Keratinocyte (primary cell): ENCODE data around the gene VGLL3. TPM values are rescaled to one million over a fixed set of nuclear protein-coding genes. Genes with fewer than 3 reads are reported as not detected.

Experiments used
- DNase-seq: peaks from one replicate; pipeline ENCODE4 v3.0.0-alpha.2; 2011; ENCODE audit warnings: low read depth, missing footprints, low spot score
- FAIRE-seq: peaks from 2 replicates; lab custom pipeline; 2011; peaks lifted over from hg19 to GRCh38; lab: Jason Lieb, UNC
- H2AFZ ChIP-seq: 2 replicates; pipeline ENCODE4 v1.6.0; 2012; ENCODE audit warnings: low read length, control low read depth, inconsistent platforms; ENCODE audit not compliant: control insufficient read depth
- H3K27ac ChIP-seq: 2 replicates; pipeline ENCODE4 v1.5.1; 2011; ENCODE audit warnings: low read length; ENCODE audit not compliant: control insufficient read depth, insufficient read depth
- H3K27me3 ChIP-seq: 3 replicates; pipeline ENCODE4 v1.6.0; 2011; ENCODE audit warnings: low read length; ENCODE audit not compliant: control insufficient read depth, insufficient read depth; ENCODE audit errors: extremely low read depth
- H3K36me3 ChIP-seq, 2 experiments: 2 replicates in 1 of 2; 3 replicates in 1 of 2; pipeline ENCODE4 v1.5.1; 2011; ENCODE audit warnings: low read length in 2 of 2, mild to moderate bottlenecking in 1 of 2; ENCODE audit not compliant: control insufficient read depth in 2 of 2, insufficient read depth in 2 of 2; ENCODE audit errors: extremely low read depth in 1 of 2
- H3K4me1 ChIP-seq: 3 replicates; pipeline ENCODE4 v1.5.1; 2011; ENCODE audit warnings: low read length; ENCODE audit not compliant: control insufficient read depth, insufficient read depth; ENCODE audit errors: extremely low read depth
- H3K4me2 ChIP-seq: 3 replicates; pipeline ENCODE4 v1.6.0; 2011; ENCODE audit warnings: low read depth, low read length; ENCODE audit not compliant: control insufficient read depth, insufficient read depth; ENCODE audit errors: extremely low read depth
- H3K4me3 ChIP-seq, 3 experiments: fragments of 200-600 bp in 1 of 3; sonication (generic) in 1 of 3; 2 replicates in 2 of 3; 3 replicates in 1 of 3; pipeline ENCODE4 v1.5.1; 2011 to 2016; ENCODE audit warnings: low read length in 3 of 3, mild to moderate bottlenecking in 3 of 3, control low read depth in 2 of 3, inconsistent platforms in 1 of 3, low read depth in 1 of 3, mixed read lengths in 1 of 3, mixed run types in 1 of 3, moderate library complexity in 1 of 3; ENCODE audit not compliant: control insufficient read depth in 2 of 3, insufficient read depth in 2 of 3; ENCODE audit errors: extremely low read depth in 1 of 3
- H3K79me2 ChIP-seq: 2 replicates; pipeline ENCODE4 v1.6.0; 2012; ENCODE audit warnings: low read length; ENCODE audit not compliant: control insufficient read depth, insufficient read depth
- H3K9ac ChIP-seq: 3 replicates; pipeline ENCODE4 v1.6.0; 2011; ENCODE audit warnings: low read length; ENCODE audit not compliant: control insufficient read depth, insufficient read depth; ENCODE audit errors: extremely low read depth
- H3K9me1 ChIP-seq: 3 replicates; pipeline ENCODE4 v1.6.0; 2011; ENCODE audit warnings: low read length; ENCODE audit not compliant: control insufficient read depth, insufficient read depth; ENCODE audit errors: extremely low read depth
- H3K9me3 ChIP-seq: 2 replicates; pipeline ENCODE4 v1.5.1; 2012; ENCODE audit warnings: low read depth, low read length; ENCODE audit not compliant: control insufficient read depth
- H4K20me1 ChIP-seq: 3 replicates; pipeline ENCODE4 v1.6.0; 2011; ENCODE audit warnings: low read length; ENCODE audit not compliant: control insufficient read depth, insufficient read depth; ENCODE audit errors: extremely low read depth
- CTCF ChIP-seq, 3 experiments: IDR thresholded peaks in 1 of 3; conservative IDR thresholded peaks in 1 of 3; optimal IDR thresholded peaks in 1 of 3; 2 replicates in 2 of 3; 3 replicates in 1 of 3; pipeline versions ENCODE3 to v1.5.1; 2011; ENCODE audit warnings: low read length in 3 of 3, mild to moderate bottlenecking in 3 of 3, moderate library complexity in 2 of 3, control low read depth in 1 of 3, inconsistent platforms in 1 of 3; ENCODE audit not compliant: insufficient read depth in 2 of 3; ENCODE audit errors: extremely low read depth in 1 of 3
- EZH2 ChIP-seq: IDR thresholded peaks from one replicate; pipeline ENCODE4 v1.6.1; 2012; ENCODE audit warnings: inconsistent platforms, mild to moderate bottlenecking, low read length, moderate library complexity
- dilution Hi-C: fragments of 300-500 bp; cut with MboI; formaldehyde crosslinking; loops from one replicate; pipeline ENCODE4 v1.7.0; 2020; ENCODE audit warnings: low sequenced_read_pairs; ENCODE audit not compliant: extremely low pct_ligation_motif_present
- polyA plus RNA-seq, 5 experiments: library from polyadenylated mRNA; depleted of rRNA in 3 of 5; stranded (reverse) in 3 of 5; stranded (forward) in 1 of 5; unstranded in 1 of 5; fragments of >200 nt; gene quantifications; 1 replicate in 1 of 5; 2 replicates in 3 of 5; 3 replicates in 1 of 5; pipeline versions ENCODE4 v1.2.1 to v1.2.3, GENCODE V29; 2011 to 2012; ENCODE audit warnings: missing spikeins in 2 of 5, low read depth in 1 of 5, low replicate concordance in 1 of 5

The VGLL3 gene
- polyA plus RNA-seq, 1 donor (not counting 4 experiments of a cell fraction or from before 2014, with no cell fraction given): 2.6 TPM

DNA sequence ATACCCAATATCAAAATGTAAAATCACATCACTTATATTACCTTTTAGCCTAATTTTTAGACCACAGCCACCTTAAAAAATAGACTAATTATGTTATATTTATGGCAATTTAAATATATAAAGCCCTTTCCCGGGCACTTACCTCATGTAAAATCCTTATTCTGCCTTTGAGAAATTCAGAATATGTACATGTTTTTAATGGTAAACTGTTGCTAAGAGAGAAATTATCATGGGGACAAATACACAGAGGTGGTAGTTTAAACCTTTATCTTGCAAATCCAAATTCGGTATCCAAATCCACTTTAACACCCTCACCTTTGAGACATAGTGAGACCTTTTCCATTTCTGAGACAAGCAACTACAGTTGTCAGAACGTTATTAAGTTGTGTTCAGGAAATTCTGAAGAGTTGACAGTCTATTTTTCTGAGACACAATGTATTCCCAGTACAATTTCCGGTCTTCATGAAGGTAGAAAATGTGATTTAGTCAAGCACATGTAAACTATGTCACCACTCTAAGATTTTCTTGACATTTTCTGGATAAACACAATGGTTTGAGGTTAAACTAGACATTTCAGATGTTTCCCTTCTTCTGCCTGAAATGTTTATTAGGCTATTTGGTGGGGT is 10.6 kb upstream of the VGLL3 start:
- Histone ChIP-seq H3K9me3 (no peaks in the 10 kb centered on the region), H2AFZ (no peak overlapping the region), H4K20me1 (no peaks in the 10 kb centered on the region), H3K27ac (no peak overlapping the region), H3K4me1 (no peaks in the 10 kb centered on the region), H3K4me3 (no peak overlapping the region), H3K36me3 (no peaks in the 10 kb centered on the region), H3K9ac (no peak overlapping the region), H3K9me1 (no peaks in the 10 kb centered on the region), H3K79me2 (no peaks in the 10 kb centered on the region), H3K27me3 (no peaks in the 10 kb centered on the region), H3K4me2 (no peak overlapping the region)
- FAIRE-seq: no peak
- dilution Hi-C loops: no loop called here
- no peak for TF ChIP-seq CTCF (optimal IDR thresholded peaks at IDR 0.05 in 1 of 3, IDR thresholded peaks at IDR 0.05 in 1 of 3, conservative IDR thresholded peaks at IDR 0.05 in 1 of 3; ENCODE audit: extremely low read depth in 1 of 3, insufficient read depth in 2 of 3, low read length in 3 of 3)
- TF ChIP-seq EZH2: no peak
- no peak for DNase-seq

GRCh38 chr3:87000940-87001339 is 10.0 kb upstream of the VGLL3 start:
- TF ChIP-seq EZH2 (no peak), CTCF (optimal IDR thresholded peaks at IDR 0.05 in 1 of 3, IDR thresholded peaks at IDR 0.05 in 1 of 3, conservative IDR thresholded peaks at IDR 0.05 in 1 of 3; ENCODE audit: extremely low read depth in 1 of 3, insufficient read depth in 2 of 3, low read length in 3 of 3) (no peak)
- dilution Hi-C loops: no loop called here

More at GRCh38 chr3:87000940-87001339, 10.0 kb upstream of the VGLL3 start:
- no peak overlapping the region for H3K4me3 ChIP-seq
- H3K27me3 ChIP-seq: no peaks in the 10 kb centered on the region
- no peak overlapping the region for H3K27ac ChIP-seq
- H3K79me2 ChIP-seq: no peaks in the 10 kb centered on the region
- no peak overlapping the region for H3K4me2 ChIP-seq
- DNase-seq (no peak), FAIRE-seq (no peak)
- H2AFZ ChIP-seq: no peak overlapping the region
- no peaks in the 10 kb centered on the region for H3K9me3 ChIP-seq
- H3K36me3 ChIP-seq: no peaks in the 10 kb centered on the region
- H3K9me1 ChIP-seq: no peaks in the 10 kb centered on the region
- peaks cover under 1% of the 10 kb centered on the region for H3K4me1 ChIP-seq
- H3K9ac ChIP-seq: no peak overlapping the region
- H4K20me1 ChIP-seq: no peaks in the 10 kb centered on the region
